Measurements from ENCODE around the gene DIO1. TPM values are rescaled to one million over a fixed set of nuclear protein-coding genes. Genes with fewer than 3 reads are reported as not detected.

Gene DIO1
- total RNA-seq, 1 donor from 2014 or later, result not detected

DNA sequence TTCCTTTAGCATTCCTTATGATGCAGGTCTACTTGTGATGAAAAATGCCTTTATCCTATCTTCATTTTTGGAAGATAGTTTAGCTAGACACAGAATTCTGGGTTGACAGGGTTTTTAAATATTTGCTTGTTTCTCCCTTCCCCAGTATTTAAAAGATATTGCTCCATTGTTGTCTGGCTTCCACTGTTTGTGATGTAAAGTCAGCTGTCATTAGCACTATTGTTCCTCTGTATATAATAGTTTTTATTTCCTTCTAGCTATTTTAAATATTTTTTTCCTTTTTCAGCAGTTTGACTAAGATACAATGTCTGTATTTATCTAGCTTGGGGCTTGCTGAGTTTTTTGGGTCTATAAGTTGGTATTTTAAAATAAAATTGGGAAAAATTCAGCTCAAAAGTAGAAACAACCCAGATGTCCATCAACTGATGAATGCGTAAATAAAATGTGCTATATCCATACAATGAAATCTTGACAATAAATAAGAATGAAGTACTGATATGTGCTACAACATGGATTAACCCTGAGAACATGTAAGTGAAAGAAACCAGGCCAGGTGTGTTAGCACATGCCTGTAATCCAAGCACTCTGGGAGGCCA lies 40.3 kb downstream of the DIO1 start:
- no peaks in the 10 kb centered on the region for H3K27me3 Mint-ChIP-seq (ENCODE audit: unreplicated experiment)
- no peak overlapping the region for H3K27ac Mint-ChIP-seq (ENCODE audit: unreplicated experiment)
- H3K9me3 Mint-ChIP-seq (ENCODE audit: unreplicated experiment), result peaks cover 18% of the 10 kb centered on the region
- DNase-seq (ENCODE audit: extremely low spot score, unreplicated experiment), result no peak
- peaks cover 9% of the 10 kb centered on the region for H3K4me1 Mint-ChIP-seq (ENCODE audit: unreplicated experiment)
- H3K4me3 Mint-ChIP-seq (ENCODE audit: unreplicated experiment), result no peak overlapping the region
- TF ChIP-seq, protein P1, sequence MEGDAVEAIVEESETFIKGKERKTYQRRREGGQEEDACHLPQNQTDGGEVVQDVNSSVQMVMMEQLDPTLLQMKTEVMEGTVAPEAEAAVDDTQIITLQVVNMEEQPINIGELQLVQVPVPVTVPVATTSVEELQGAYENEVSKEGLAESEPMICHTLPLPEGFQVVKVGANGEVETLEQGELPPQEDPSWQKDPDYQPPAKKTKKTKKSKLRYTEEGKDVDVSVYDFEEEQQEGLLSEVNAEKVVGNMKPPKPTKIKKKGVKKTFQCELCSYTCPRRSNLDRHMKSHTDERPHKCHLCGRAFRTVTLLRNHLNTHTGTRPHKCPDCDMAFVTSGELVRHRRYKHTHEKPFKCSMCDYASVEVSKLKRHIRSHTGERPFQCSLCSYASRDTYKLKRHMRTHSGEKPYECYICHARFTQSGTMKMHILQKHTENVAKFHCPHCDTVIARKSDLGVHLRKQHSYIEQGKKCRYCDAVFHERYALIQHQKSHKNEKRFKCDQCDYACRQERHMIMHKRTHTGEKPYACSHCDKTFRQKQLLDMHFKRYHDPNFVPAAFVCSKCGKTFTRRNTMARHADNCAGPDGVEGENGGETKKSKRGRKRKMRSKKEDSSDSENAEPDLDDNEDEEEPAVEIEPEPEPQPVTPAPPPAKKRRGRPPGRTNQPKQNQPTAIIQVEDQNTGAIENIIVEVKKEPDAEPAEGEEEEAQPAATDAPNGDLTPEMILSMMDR (IDR thresholded peaks at IDR 0.05), result no peak
- peaks cover 52% of the 10 kb centered on the region for H3K36me3 Mint-ChIP-seq (ENCODE audit: unreplicated experiment)

DNA sequence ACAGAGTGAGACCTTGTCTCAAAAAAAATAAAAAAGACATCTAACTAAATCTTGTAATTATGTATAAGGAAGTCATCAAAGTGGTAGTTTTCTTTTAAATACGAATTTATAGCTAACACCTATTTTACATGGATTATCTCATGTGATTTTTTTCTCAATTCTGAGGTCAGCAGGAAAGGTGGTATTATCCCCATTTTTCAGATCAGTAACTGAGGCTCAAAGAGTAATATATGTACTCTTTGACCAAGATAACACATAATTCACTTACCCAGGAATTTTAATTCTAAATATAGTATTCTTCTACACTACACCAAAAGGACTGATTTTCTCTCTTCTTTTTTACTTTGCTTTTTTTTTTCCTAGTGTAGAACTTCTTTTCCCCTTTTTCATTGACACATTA lies 42.4 kb downstream of the DIO1 start:
- H3K27me3 Mint-ChIP-seq (ENCODE audit: unreplicated experiment), result no peaks in the 10 kb centered on the region
- H3K4me3 Mint-ChIP-seq (ENCODE audit: unreplicated experiment), result no peak overlapping the region
- H3K27ac Mint-ChIP-seq (ENCODE audit: unreplicated experiment), result no peak overlapping the region
- H3K9me3 Mint-ChIP-seq (ENCODE audit: unreplicated experiment), result peaks cover 12% of the 10 kb centered on the region
- peaks cover 36% of the 10 kb centered on the region for H3K36me3 Mint-ChIP-seq (ENCODE audit: unreplicated experiment)
- TF ChIP-seq, protein P1 (IDR thresholded peaks at IDR 0.05), result no peak
- peaks cover 2% of the 10 kb centered on the region for H3K4me1 Mint-ChIP-seq (ENCODE audit: unreplicated experiment)
- DNase-seq (ENCODE audit: extremely low spot score, unreplicated experiment), result no peak

DNA sequence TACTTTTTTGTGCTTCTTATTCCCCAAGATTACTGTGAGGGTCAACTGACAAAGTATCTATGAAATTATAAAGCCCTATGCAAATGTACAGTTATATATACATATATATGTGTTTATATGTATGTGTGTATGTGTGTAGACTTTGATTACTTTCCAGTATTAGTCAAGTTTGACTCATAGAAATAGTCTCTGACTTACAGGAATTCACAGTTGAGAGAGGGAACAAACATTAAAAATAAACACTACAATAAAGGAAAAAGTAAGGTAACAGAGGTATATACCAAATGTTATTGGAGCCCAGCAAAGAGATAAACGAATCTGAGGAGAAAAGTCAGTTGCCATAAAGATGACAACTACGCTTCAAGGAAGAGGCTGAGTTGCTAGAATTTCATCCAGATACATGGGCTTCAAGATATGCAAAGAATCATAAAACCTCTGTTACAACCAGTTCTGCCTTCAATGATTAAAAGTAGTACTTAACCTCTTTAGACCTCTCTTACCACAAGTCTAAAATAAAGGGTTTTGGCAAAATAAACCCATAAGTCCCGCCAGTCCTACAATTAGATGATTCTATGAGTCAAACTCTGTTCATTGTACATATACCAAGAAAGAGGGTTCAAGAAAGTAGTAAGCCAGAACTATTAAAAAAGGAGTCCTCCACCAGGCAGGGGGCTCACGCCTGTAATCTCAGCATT lies 44.3 kb downstream of the DIO1 start:
- TF ChIP-seq, protein P1 (IDR thresholded peaks at IDR 0.05), result no peak
- DNase-seq (ENCODE audit: extremely low spot score, unreplicated experiment), result no peak
- Mint-ChIP-seq H3K36me3 (ENCODE audit: unreplicated experiment) (peaks cover 28% of the 10 kb centered on the region), H3K27me3 (ENCODE audit: unreplicated experiment) (no peaks in the 10 kb centered on the region), H3K9me3 (ENCODE audit: unreplicated experiment) (peaks cover 12% of the 10 kb centered on the region), H3K4me3 (ENCODE audit: unreplicated experiment) (no peak overlapping the region), H3K27ac (ENCODE audit: unreplicated experiment) (no peak overlapping the region), H3K4me1 (ENCODE audit: unreplicated experiment) (peaks cover 7% of the 10 kb centered on the region)

DNA sequence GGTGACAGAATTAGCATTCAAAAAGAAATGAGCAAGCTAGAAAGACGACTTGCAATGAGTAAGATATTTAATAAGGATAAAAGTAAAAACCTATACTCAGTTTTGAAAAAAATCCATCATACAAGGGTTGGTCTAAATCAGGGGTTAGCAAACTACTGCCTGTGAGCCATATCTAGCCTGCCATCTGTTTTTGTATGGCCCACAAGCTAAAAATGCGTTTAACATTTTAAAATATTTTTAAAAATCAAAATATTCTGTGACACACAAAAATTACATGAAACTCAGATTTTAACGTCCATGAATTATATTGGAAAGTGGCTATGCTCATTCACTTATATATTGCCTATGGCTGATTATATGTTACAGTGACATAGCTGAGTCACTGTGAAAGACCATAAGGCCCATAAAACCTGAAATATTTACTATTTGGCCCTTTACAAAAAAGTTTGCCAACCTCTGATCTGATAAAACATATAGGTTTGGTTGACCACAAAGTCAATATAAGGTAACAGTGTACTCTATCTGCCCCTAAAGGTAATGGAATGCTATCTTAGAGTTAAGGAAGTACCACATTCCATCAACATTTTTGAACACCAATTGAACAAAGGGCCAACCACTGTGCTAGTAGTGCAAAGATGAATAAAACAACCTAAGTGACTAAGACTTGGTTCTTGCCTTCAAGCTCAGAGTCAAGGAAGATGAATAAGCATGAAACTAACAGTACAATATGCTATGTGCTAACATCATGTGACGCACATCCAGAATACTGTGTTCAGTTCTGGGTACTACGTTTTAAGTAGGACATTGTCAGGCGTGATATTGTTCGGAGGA lies 48.4 kb downstream of the DIO1 start:
- DNase-seq (ENCODE audit: extremely low spot score, unreplicated experiment), result no peak
- Mint-ChIP-seq H3K27ac (ENCODE audit: unreplicated experiment) (no peak overlapping the region), H3K4me1 (ENCODE audit: unreplicated experiment) (peaks cover 32% of the 10 kb centered on the region), H3K9me3 (ENCODE audit: unreplicated experiment) (no peaks in the 10 kb centered on the region), H3K27me3 (ENCODE audit: unreplicated experiment) (no peaks in the 10 kb centered on the region), H3K4me3 (ENCODE audit: unreplicated experiment) (no peak overlapping the region), H3K36me3 (ENCODE audit: unreplicated experiment) (peaks cover 7% of the 10 kb centered on the region)
- TF ChIP-seq, protein P1 (IDR thresholded peaks at IDR 0.05), result no peak

DNA sequence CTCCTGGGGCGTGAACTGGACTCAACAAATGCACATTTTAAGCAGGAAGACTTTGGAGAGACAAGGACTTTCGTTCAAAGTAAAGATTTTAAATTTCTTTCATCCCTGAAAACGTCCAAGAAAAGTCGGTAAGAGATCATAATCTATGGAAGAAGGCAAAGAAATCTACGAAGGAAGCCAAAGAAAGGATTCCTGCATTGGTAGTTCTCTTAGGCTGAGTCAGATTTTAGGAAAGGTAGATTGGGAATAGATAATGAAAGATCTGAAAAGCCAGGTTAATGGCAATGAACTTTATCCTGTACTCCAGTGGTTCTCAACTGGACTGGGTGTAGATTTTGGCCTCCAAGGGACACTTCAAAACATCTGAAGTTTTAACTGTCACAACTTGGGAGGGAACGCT lies 49.1 kb downstream of the DIO1 start:
- Mint-ChIP-seq H3K4me3 (ENCODE audit: unreplicated experiment) (no peak overlapping the region), H3K27me3 (ENCODE audit: unreplicated experiment) (no peaks in the 10 kb centered on the region)
- no peak for DNase-seq (ENCODE audit: extremely low spot score, unreplicated experiment)

More for the DNA sequence above, 49.1 kb downstream of the DIO1 start:
- no peak overlapping the region for H3K27ac Mint-ChIP-seq (ENCODE audit: unreplicated experiment)
- H3K9me3 Mint-ChIP-seq (ENCODE audit: unreplicated experiment), result no peaks in the 10 kb centered on the region
- H3K4me1 Mint-ChIP-seq (ENCODE audit: unreplicated experiment), result peaks cover 40% of the 10 kb centered on the region
- peaks cover 2% of the 10 kb centered on the region for H3K36me3 Mint-ChIP-seq (ENCODE audit: unreplicated experiment)
- TF ChIP-seq, protein P1 (IDR thresholded peaks at IDR 0.05), result no peak

All from osteocyte (in vitro differentiated cells).